Measurements from ENCODE around the gene HPX. TPM values are rescaled to one million over a fixed set of nuclear protein-coding genes. Genes with fewer than 3 reads are reported as not detected.

Gene HPX
- polyA plus RNA-seq, 3 donors, result 0.40 TPM; not detected in 2

DNA sequence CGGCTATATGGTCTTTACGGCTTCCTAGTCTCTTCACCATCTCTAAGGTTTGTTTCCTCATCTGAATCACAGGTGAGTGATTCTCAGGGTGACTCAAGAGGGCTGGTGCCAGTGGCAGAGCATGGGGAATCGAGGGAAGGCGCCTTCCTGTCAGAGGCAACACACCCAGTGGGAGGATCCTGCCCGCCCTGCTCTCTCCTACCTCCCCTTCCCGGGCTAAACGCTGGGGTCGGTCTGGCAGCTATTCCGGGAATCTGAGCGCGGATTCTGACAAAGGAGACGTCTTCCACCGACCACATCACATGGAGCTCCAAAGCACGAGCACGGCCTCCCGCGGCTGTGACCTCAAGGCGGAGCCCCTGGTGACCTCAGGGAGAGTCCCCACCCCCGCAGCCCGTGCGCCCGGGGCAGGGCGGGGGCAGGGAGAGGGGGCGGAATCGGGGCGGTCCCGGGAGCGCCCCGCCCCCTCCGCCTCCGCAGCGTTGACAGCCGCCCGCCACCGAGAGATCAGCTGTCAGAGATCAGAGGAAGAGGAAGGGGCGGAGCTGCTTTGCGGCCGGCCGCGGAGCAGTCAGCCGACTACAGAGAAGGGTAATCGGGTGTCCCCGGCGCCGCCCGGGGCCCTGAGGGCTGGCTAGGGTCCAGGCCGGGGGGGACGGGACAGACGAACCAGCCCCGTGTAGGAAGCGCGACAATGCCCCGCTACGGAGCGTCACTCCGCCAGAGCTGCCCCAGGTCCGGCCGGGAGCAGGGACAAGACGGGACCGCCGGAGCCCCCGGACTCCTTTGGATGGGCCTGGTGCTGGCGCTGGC, 50.7 kb downstream of the HPX start, which contains the start of gene SMPD1:
SMPD1 (plus strand) TSS at position 570 of the 813 bp plus-strand sequence; CDS start at position 695, 125 bp downstream.
- Mint-ChIP-seq H3K27ac (peak within 1 kb of the TSS; percentile 94 to 99 (median 97)), H3K4me3 (peak within 1 kb of the TSS; percentile 87 to 97), H3K36me3 (peaks cover 24 to 36% of the 10 kb centered on the region in 2 donors), H3K4me1 (peaks cover 35% of the 10 kb centered on the region), H3K9me3 (peaks cover 0 to 2% (median 0%) of the 10 kb centered on the region in 7 donors), H3K27me3 (ENCODE audit: low read depth in 3 of 3) (peaks cover 0 to 2% (median 0%) of the 10 kb centered on the region in 3 donors)
- WGBS (ENCODE audit: insufficient coverage), result under 1% methylated on average over 52 of the region's 63 CpGs
- H2AFZ ChIP-seq (ENCODE audit: insufficient read depth, low read depth, low read length, poor library complexity, severe bottlenecking), result peak within 1 kb of the TSS; percentile 93
- no peaks in the 10 kb centered on the region for H3K27me3 ChIP-seq (ENCODE audit: control insufficient read depth in 2 of 2, insufficient read depth in 2 of 2, low read length in 2 of 2)
- DNase-seq, result peak; percentile 92 to 94 (median 93)
- peak within 1 kb of the TSS; percentile 76 to 93 for H3K27ac ChIP-seq (ENCODE audit: low read depth in 1 of 2, low read length in 2 of 2)
- peaks cover 8 to 22% of the 10 kb centered on the region in 2 donors for H3K36me3 ChIP-seq (replicated peaks in 1 of 2; ENCODE audit: control insufficient read depth in 1 of 2, insufficient read depth in 2 of 2, low read length in 2 of 2)
- no peaks in the 10 kb centered on the region for H3K9me3 ChIP-seq (replicated peaks in 1 of 2; ENCODE audit: control insufficient read depth in 1 of 2, insufficient read depth in 1 of 2, low read length in 2 of 2)
- peaks cover 10% of the 10 kb centered on the region for H3K79me2 ChIP-seq (ENCODE audit: insufficient read depth, low read length)
- intact Hi-C loops (cut with micrococcal nuclease), result loop anchor here (2.0 to 5.0 kb wide), 3 partner anchors 91 to 222 kb away; partner anchors contain the start of genes ARFIP2 (in 2 of the 2), TIMM10B (in 2 of the 2) and TAF10 (in 1 of the 2)
- TF ChIP-seq, protein P1, sequence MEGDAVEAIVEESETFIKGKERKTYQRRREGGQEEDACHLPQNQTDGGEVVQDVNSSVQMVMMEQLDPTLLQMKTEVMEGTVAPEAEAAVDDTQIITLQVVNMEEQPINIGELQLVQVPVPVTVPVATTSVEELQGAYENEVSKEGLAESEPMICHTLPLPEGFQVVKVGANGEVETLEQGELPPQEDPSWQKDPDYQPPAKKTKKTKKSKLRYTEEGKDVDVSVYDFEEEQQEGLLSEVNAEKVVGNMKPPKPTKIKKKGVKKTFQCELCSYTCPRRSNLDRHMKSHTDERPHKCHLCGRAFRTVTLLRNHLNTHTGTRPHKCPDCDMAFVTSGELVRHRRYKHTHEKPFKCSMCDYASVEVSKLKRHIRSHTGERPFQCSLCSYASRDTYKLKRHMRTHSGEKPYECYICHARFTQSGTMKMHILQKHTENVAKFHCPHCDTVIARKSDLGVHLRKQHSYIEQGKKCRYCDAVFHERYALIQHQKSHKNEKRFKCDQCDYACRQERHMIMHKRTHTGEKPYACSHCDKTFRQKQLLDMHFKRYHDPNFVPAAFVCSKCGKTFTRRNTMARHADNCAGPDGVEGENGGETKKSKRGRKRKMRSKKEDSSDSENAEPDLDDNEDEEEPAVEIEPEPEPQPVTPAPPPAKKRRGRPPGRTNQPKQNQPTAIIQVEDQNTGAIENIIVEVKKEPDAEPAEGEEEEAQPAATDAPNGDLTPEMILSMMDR (IDR thresholded peaks at IDR 0.05), result no peak
- H3K4me2 ChIP-seq (replicated peaks; ENCODE audit: extremely low read depth, low read length, poor library complexity, severe bottlenecking), result peak within 1 kb of the TSS; percentile 94
- peaks cover 15 to 19% of the 10 kb centered on the region in 2 donors for H3K4me1 ChIP-seq (ENCODE audit: control insufficient read depth in 1 of 2, insufficient read depth in 2 of 2, low read length in 2 of 2)
- peak within 1 kb of the TSS; percentile 62 to 91 (median 70) for H3K4me3 ChIP-seq (replicated peaks in 1 of 3; ENCODE audit: low read depth in 2 of 3, low read length in 3 of 3)
- no peaks in the 10 kb centered on the region for H4K20me1 ChIP-seq (ENCODE audit: insufficient read depth, low read length)
- peak within 1 kb of the TSS; percentile 90 for H3K9ac ChIP-seq (ENCODE audit: insufficient read depth, low read length, poor library complexity, severe bottlenecking)

DNA sequence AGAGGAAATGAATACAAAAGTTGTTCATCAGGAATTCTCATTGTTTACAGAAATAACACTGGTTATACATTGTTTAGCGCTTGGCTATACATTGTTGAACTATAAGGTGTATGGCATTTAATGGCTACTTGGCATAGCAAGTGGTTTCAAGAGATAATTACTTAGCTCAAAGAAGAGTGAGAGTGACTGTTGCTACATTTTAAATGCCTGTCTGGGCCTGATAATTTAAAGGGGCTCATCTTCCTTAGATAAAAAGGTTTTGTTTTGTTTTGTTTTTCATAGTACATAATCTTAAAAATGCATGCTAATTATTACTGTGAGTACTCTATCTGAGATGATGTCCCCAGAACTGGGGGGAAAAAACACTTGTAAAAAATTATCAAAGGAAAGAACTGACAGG, 52.0 kb downstream of the HPX start:
- peaks cover 6 to 11% of the 10 kb centered on the region in 2 donors for H3K36me3 ChIP-seq (replicated peaks in 1 of 2; ENCODE audit: control insufficient read depth in 1 of 2, insufficient read depth in 2 of 2, low read length in 2 of 2)
- intact Hi-C loops (cut with micrococcal nuclease), result loop anchor here in 1 of 2 donors (5.0 kb wide), 1 partner anchor 94 kb away; the partner anchor contains the start of genes ARFIP2 and TIMM10B

More for the DNA sequence above, 52.0 kb downstream of the HPX start:
- no peaks in the 10 kb centered on the region for H4K20me1 ChIP-seq (ENCODE audit: insufficient read depth, low read length)
- H2AFZ ChIP-seq (ENCODE audit: insufficient read depth, low read depth, low read length, poor library complexity, severe bottlenecking), result peak overlapping the region; percentile 93
- H3K4me1 ChIP-seq (ENCODE audit: control insufficient read depth in 1 of 2, insufficient read depth in 2 of 2, low read length in 2 of 2), result peaks cover 15 to 19% of the 10 kb centered on the region in 2 donors
- DNase-seq, result no peak
- H3K9ac ChIP-seq (ENCODE audit: insufficient read depth, low read length, poor library complexity, severe bottlenecking), result no peak overlapping the region
- H3K4me3 ChIP-seq (replicated peaks in 1 of 3; ENCODE audit: low read depth in 2 of 3, low read length in 3 of 3), result no peak overlapping the region
- no peak overlapping the region for H3K4me2 ChIP-seq (replicated peaks; ENCODE audit: extremely low read depth, low read length, poor library complexity, severe bottlenecking)
- no CpG with 5 or more reads among the region's 1 CpG for WGBS (ENCODE audit: insufficient coverage)
- no peak overlapping the region for H3K27ac ChIP-seq (ENCODE audit: low read depth in 1 of 2, low read length in 2 of 2)
- peaks cover 35% of the 10 kb centered on the region for H3K4me1 Mint-ChIP-seq
- H3K27me3 ChIP-seq (ENCODE audit: control insufficient read depth in 2 of 2, insufficient read depth in 2 of 2, low read length in 2 of 2), result no peaks in the 10 kb centered on the region
- peaks cover 0 to 3% (median 0%) of the 10 kb centered on the region in 7 donors for H3K9me3 Mint-ChIP-seq
- no peak overlapping the region for H3K4me3 Mint-ChIP-seq
- H3K27ac Mint-ChIP-seq, result peak overlapping the region in 1 of 7 donors; percentile 97
- peaks cover 0 to 2% (median 2%) of the 10 kb centered on the region in 3 donors for H3K27me3 Mint-ChIP-seq (ENCODE audit: low read depth in 3 of 3)
- peaks cover 17 to 26% of the 10 kb centered on the region in 2 donors for H3K36me3 Mint-ChIP-seq
- H3K9me3 ChIP-seq (replicated peaks in 1 of 2; ENCODE audit: control insufficient read depth in 1 of 2, insufficient read depth in 1 of 2, low read length in 2 of 2), result no peaks in the 10 kb centered on the region
- TF ChIP-seq, protein P1 (IDR thresholded peaks at IDR 0.05), result no peak
- H3K79me2 ChIP-seq (ENCODE audit: insufficient read depth, low read length), result peaks cover 10% of the 10 kb centered on the region

Data from CD14-positive monocyte (primary cell).